Nucleus accumbens (tissue), 56 donors: ENCODE data around the gene SLC25A39.
"Not testable (repeated sequence)": the region's sequence is repeated elsewhere in the genome, so short reads cannot be mapped to it uniquely, and the experiment has no call there.

Experiments
- DNase-seq, 56 donors: peaks; one replicate each; lab custom pipeline; 2025; lab: John Stamatoyannopoulos, UW

SLC25A39 gene

DNA sequence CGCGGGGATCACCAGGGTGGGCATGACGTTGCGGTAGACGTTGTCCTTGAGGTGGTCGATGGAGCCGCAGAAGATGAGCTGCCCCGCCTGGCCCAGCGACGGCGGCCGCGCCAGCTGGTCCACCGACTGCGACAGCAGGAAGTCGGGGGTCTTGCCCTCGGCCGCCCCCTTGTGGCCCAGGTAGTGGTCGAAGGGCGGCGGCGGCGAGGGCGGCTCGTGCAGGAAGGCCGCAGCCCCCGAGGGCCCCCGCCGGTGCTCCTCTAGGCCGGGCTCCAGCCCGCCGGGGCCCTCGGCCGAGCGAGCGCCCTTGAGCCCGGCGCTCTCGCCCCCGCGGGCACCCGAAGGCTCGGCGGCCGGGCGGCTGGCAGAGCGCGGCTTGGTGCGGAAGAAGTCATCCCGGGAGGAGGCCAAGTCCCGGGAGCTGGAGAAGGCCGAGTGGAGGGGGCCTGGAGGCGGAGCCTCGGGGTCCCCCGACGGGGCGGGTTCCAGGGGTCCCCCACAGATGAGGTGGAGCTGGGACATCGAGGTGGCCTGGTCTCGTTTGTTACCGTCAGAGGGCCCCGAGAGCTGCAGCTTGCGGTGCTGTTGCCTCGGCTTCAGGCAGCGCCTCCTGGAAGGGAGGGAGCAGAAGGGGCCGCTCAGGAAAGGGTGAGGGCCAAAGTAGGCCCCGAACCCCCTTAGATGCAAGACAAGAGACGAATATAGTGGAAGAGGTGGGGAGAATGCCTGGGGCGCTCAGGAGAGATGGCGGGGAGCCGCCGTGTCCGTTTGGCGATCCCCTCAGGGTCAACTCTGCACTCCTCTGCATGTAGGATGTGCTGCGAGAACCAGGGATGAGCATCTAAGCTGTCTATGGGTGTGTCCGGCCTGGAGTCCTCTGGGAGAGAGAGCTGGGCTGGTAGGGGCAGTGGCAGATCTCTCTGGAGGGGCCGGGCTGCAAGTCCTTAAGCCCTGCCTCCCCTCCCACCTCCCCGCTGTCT is 30.2 kb upstream of the SLC25A39 start:
- DNase-seq: no peak

DNA sequence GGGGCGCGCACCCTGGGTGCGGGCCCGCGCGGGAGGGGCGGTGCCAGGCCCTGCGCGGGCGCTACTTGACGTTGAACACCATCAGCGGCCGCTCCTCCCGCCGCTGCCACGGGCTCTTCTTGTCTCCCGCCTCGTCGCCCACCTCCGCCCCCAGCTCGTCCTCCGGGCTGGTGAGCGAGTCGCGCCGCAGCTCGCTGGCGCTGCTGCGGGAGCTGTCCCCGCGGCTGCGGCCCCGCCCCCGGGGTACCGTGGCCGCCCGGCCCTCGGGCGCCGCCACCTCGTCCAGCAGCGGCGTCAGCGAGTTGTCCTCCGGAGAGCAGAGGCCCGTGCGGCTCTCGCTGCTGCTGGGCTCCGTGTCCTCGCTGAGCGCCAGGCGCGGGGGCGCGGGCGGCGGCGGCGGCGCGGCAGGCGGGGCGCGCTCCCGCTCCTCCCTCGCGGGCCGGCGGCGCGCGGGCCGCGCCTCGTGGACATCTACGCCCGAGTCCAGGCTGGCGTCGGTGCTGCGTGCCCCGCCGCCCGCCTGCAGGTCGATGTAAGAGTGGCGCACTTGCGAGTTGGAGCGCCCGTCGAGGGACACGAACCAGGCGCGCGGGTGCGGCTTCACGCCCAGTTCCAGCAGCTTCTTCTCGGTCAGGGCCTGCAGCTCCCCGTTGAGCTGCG is 29.2 kb upstream of the SLC25A39 start:
- DNase-seq: peak in 1 of 56 donors; percentile 30

DNA sequence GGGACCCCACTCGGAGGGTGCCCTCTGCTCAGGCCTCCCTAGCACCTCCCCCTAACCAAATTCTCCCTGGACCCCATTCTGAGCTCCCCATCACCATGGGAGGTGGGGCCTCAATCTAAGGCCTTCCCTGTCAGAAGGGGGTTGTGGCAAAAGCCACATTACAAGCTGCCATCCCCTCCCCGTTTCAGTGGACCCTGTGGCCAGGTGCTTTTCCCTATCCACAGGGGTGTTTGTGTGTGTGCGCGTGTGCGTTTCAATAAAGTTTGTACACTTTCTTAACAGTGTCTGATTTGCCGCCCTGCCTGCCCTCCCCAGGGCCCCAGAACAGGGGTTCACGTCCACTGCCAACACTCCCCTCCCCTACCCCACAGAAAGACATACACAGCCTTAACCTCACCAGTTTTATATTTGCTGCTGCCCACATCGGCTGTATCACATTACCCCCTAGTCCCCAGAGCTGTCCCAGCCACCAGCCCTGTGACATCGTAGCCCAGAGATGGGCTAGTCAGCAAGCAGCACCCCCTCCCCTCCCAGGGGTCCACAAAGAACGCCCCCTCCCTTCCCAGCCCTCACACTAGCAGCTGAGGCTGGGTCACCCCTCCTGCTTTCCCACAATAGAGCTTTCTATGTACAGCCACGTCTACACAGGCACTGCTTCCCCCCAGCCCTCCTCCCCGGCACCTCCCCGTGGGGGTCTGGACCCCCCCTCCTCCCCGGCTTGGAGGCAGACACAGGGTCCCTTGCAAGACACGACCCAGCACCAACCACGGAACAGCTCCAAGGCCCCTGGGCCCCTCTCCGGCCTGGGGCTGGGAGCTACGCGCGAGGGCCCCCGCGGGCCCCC is 28.4 kb upstream of the SLC25A39 start:
- DNase-seq: no peak

DNA sequence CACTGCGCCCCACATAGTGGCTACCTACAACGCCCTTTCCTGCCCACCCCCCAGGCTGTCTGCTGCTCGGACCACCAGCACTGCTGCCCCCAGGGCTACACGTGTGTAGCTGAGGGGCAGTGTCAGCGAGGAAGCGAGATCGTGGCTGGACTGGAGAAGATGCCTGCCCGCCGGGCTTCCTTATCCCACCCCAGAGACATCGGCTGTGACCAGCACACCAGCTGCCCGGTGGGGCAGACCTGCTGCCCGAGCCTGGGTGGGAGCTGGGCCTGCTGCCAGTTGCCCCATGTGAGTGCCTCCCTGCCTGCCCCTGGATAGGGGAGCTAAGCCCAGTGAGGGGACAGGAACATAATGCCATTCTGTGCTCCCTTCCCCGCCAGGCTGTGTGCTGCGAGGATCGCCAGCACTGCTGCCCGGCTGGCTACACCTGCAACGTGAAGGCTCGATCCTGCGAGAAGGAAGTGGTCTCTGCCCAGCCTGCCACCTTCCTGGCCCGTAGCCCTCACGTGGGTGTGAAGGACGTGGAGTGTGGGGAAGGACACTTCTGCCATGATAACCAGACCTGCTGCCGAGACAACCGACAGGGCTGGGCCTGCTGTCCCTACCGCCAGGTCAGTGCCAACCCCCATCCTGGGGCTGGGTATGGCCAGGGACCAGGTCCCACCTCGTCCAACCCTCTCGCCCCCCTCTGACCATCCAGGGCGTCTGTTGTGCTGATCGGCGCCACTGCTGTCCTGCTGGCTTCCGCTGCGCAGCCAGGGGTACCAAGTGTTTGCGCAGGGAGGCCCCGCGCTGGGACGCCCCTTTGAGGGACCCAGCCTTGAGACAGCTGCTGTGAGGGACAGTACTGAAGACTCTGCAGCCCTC is 27.6 kb upstream of the SLC25A39 start:
- no peak for DNase-seq

DNA sequence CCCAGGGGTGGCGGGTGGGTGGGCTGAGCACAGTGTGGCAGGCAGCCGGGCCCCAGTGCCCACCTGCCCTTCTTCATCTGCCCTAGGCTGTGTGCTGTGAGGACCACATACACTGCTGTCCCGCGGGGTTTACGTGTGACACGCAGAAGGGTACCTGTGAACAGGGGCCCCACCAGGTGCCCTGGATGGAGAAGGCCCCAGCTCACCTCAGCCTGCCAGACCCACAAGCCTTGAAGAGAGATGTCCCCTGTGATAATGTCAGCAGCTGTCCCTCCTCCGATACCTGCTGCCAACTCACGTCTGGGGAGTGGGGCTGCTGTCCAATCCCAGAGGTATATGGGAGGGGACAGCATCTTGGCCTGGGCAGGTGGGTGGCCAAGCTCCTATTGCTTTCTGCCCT is 26.8 kb upstream of the SLC25A39 start:
- DNase-seq: no peak

DNA sequence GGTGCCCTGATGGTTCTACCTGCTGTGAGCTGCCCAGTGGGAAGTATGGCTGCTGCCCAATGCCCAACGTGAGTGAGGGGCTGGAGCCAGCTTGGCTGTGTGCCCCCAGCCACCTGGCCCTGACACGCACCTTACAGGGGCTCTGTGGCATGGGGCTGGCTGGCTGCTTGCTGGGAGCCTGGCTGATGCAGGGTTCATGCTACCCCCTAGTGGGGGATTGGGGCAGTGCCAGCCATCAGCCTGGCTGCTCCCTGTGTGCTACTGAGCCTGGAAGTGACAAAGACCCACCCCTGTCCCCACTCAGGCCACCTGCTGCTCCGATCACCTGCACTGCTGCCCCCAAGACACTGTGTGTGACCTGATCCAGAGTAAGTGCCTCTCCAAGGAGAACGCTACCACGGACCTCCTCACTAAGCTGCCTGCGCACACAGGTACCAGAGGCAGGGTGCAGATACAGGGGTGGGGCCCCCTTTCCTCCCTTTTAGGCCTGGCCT is 26.2 kb upstream of the SLC25A39 start:
- peak in 42 of 56 donors; percentile 5 to 81 (median 37) for DNase-seq

DNA sequence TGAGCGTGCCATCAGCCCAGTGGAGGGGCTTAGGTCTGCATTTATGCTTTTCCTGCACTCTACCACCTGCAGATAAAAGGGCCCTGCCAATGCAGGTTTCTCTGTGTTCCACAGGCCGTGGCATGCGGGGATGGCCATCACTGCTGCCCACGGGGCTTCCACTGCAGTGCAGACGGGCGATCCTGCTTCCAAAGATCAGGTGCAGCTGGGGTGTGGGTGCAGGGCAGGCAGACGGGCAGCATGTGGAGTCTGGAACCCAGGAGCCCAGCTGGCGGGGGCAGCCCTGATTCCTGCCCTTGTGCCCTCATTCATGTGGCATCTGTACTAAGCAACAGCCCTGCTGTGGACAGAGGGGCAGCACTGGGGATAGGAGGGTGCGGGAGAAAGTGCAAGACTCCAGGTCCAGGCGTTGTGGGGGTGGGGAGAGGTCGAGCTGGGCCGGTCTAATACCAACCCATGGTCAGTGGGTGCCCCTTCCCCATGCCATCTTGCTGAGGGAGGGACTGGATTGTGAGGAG is 25.0 kb upstream of the SLC25A39 start:
- no peak for DNase-seq

DNA sequence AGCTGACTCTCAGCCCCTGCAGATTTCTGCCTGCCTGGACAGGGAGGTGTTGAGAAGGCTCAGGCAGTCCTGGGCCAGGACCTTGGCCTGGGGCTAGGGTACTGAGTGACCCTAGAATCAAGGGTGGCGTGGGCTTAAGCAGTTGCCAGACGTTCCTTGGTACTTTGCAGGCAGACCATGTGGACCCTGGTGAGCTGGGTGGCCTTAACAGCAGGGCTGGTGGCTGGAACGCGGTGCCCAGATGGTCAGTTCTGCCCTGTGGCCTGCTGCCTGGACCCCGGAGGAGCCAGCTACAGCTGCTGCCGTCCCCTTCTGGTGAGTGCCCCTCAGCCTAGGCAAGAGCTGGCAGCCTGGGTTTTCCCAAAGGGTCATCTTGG is 24.4 kb upstream of the SLC25A39 start:
- DNase-seq: no peak

DNA sequence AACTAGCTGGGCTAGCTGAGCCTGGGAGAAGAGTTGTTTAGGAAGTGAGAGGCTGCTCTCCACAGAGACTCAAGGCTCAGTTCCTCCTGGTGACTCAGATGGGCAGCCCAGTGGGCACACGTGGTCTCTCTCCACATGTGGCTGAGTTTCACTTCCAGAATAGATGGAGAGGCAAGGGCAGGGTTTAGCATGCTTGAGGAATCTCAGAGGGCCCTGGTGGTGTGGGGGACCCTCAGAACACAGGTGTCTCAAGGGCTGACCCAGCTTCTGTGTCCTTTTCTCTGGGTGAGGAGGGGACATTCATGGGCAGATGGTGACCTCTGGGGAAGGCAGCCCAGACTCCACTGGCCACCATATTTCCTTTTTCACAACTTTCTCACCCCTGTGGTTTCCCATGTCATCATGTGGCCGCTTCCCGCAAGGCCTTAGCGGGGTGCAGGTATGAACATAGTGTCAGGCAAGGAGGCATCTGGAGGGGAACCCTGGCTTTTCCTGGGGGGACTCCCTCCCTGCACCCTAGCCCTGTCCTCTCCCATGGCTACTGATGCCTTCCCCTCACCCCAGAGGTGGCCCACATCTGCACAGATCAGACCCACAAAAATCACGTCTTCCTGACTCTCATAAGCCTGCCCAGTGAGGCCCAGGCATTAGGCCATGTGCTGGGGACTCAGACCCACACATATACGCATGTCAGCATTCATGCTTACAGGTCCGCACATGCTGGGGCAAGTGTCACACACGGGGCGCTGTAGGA is 23.8 kb upstream of the SLC25A39 start:
- DNase-seq: peak in 16 of 56 donors; percentile 8 to 56 (median 20)

DNA sequence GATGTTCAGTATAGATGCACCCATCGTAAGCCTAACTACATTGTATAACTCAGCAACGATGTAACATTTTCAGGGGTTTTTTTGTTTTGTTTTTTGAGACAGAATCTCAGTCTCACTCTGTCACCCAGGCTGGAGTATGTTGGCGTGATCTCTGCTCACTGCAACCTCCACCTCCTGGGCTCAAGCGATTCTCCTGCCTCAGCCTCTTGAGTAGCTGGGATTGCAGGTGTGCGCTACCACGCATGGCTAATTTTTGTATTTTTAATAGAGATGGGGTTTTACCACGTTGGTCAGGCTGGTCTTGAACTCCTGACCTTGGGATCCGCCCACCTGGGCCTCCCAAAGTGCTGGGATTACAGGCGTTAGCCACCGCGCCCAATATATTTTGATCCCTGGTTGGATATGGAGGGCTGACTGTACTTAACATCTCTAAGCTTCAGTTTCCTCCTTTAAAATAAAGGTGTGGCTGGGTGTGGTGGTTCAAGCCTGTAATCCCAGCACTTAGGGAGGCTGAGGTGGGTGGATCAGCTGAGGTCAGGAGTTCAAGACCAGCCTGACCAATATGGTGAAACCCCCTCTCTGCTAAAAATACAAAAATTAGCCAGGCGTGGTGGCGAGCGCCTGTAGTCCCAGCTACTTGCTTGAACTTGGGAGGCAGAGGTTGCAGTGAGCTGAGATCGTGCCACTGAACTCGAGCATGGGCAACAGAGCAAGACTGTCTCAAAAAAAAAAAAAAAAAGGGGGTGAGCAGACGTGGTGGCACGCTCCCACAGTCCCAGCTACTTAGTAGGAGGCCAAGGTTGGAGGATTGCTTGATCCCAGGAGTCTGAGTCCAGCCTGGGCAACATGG is 22.8 kb upstream of the SLC25A39 start:
- DNase-seq: not testable (repeated sequence)

DNA sequence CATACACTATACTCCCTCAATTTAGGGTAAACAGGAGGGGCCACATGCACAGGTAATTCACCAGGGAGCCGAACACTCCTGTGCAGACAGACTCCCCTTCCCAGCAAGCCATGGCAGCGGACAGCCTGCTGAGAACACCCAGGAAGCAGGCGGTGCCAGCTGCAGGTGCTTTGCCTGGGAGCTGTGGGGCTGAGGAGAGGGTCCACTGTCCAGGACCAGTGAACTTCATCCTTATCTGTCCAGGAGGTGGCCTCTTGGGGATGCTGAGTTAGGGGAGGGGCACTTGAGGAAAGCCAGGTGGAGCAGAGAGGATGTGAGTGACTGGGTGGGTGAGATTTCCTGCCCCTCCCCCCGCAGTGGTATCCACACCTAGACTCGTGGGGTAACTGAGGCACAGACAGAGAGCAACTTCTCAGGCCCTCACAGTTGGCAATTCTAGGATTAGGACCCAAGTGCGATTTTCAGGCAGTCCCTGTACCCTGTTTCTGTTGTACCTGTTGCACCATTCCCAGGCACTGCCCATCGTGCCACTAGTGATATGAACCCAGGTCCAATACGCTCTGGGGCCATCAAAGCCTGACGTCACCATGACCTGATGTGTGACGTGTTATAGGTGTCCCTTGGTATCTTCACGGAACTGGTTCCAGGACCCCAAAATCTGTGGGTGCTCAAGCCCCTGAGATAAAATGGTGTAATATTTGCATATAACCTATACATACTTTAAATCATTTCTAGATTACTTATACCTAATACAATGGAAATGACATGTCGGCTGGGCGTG is 21.6 kb upstream of the SLC25A39 start:
- DNase-seq: no peak

DNA sequence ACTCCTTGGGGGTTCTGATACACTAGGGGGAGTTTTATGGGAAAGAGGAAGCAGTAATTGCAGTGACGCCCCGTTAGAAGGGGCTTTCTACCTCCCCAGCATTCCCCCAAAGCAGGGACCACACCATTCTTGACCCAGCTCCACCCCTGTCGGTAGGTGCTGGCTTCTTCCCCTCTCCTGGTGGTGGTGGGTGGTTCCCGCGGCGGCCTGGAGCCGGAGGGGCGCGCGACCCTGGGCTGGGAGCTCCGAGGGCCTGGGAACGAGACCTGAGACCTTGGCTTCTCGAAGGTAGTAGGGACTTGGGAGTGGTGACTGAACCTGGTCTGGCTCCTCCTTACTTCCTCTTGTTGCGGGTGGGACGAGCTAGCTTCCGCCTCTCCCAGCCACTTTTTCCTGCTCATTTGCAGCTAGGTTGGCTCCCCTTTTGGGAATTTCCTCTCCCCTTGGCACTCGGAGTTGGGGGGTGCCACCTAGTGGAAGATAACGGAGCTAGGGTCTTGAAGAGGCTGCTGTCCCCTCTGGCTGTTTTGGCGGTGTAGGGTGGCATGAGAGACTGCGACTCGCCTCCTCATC is 20.9 kb upstream of the SLC25A39 start:
- peak in 49 of 56 donors; percentile 28 to 86 (median 58) for DNase-seq

DNA sequence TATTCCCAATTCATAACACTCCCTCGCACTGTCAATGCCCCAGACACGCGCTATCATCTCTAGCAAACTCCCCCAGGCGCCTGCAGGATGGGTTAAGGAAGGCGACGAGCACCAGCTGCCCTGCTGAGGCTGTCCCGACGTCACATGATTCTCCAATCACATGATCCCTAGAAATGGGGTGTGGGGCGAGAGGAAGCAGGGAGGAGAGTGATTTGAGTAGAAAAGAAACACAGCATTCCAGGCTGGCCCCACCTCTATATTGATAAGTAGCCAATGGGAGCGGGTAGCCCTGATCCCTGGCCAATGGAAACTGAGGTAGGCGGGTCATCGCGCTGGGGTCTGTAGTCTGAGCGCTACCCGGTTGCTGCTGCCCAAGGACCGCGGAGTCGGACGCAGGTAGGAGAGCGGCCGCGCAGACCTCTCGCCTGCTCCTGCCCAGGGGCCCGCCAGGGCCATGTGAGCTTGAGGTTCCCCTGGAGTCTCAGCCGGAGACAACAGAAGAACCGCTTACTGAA is 20.4 kb upstream of the SLC25A39 start, which contains the start of gene GRN:
GRN (plus strand) TSS at position 364 of the 515 bp plus-strand sequence. CDS start 3,863 bp downstream, outside the sequence.
- DNase-seq: peak; percentile 75 to 98 (median 95)

DNA sequence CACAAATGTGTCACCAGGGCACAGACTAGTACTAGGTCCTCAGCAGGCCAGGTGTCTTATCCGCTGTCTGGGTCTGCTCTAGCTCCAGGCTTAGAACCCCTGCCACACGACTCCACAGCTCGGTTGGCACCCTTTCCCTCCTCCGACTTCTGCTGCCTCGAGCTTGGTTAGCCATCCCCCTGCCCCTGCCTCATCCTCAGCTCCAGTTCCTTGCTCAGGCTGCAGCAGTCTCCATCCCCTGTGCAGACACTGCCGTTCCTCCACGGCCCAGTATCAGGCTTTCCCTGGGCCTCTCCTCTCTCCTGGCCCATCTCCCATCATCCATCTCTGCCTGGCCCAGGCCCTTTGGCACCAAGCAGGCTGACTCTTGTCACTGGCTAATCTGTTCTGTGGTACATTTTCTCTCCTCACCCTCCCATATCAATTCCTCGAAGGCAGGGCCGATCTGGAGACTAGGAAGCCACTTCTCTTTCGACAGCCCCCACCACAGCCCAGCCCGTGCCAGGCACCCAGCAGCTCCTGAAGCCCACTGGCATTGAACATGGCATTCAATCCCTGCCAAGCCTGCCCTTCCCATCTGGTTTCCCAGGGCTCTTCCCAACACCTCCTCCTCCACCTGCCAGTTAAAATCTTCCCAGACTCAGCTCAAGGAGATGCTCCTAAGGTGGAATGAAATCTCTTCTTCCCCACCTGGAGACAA is 19.0 kb upstream of the SLC25A39 start:
- no peak for DNase-seq

DNA sequence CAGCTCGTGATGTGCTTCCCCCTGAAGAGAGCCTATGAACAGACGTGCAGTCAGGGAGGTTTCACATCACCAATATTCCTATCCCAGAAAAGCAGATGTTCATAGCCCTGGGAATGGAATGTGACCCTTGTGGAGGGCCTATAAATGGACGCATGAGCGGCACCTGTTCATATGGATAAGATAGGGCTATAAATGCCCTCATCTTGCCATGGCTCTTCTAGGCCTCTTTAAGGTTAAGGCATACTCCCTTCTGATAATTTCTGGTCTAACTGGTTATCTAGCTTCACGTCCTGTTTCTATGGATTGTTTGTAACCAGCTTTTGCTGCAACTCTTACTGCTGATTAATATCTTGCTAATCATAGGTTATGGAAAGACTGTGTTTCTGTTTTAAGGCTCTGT is 15.9 kb upstream of the SLC25A39 start:
- DNase-seq: not testable (repeated sequence)
